IMR-90 (cell line): Measurements from ENCODE around the gene PCNX2. TPM values are rescaled to one million over a fixed set of nuclear protein-coding genes. Genes with fewer than 3 reads are reported as not detected.

Source experiments
- ATAC-seq: fragments of 200-7000 bp; cut with Tn5 transposase; 2 replicates; pipeline ENCODE4 v1.9.1; 2020; ENCODE audit warnings: low read depth, mild to moderate bottlenecking, moderate library complexity
- BruUV-seq: library from RNA; stranded (reverse); fragments of 400-500 nt; replicated peaks from 2 replicates; lab custom pipeline; 2021; lab: Mats Ljungman, UMichigan
- CTCF ChIA-PET: fragments of 300-600 bp; formaldehyde crosslinking; extraction: SDS; loops from one replicate; lab custom pipeline; 2021; ENCODE audit warnings: antibody characterized with exemption; lab: Yijun Ruan, JAX
- POLR2A ChIA-PET: fragments of 300-600 bp; sonication (Branson Sonifier 250); formaldehyde crosslinking; loops from one replicate; lab custom pipeline; 2022; ENCODE audit warnings: antibody characterized with exemption; ENCODE audit not compliant: unreplicated experiment; lab: Charles Lee
- DNase-seq: peaks from one replicate; pipeline ENCODE4 v3.0.0; 2013
- H2AFZ ChIP-seq: replicated peaks from 2 replicates; pipeline ENCODE3; 2013; ENCODE audit warnings: low read length, mild to moderate bottlenecking; ENCODE audit not compliant: poor library complexity
- H2AK5ac ChIP-seq: 2 replicates; pipeline ENCODE4 v1.6.1; 2013; ENCODE audit warnings: low read depth, low read length, inconsistent platforms
- H2AK9ac ChIP-seq: replicated peaks from 2 replicates; pipeline ENCODE3; 2013; ENCODE audit warnings: mild to moderate bottlenecking, low read depth, low read length, moderate library complexity; ENCODE audit not compliant: poor library complexity
- H2BK120ac ChIP-seq: 2 replicates; pipeline ENCODE4 v1.6.1; 2013; ENCODE audit warnings: low read depth, low read length, inconsistent platforms
- H2BK15ac ChIP-seq: 3 replicates; pipeline ENCODE4 v1.6.1; 2013; ENCODE audit warnings: low read depth, low read length, inconsistent platforms
- H2BK20ac ChIP-seq: 2 replicates; pipeline ENCODE4 v1.6.1; 2013; ENCODE audit warnings: low read depth, mild to moderate bottlenecking, inconsistent platforms, low read length, moderate library complexity
- H2BK5ac ChIP-seq: 2 replicates; pipeline ENCODE4 v1.6.1; 2013; ENCODE audit warnings: mild to moderate bottlenecking, low read depth, low read length, inconsistent platforms; ENCODE audit not compliant: poor library complexity, severe bottlenecking
- H3K14ac ChIP-seq: replicated peaks from 2 replicates; pipeline ENCODE4 v1.6.1; 2013; ENCODE audit warnings: low read depth, low read length, inconsistent platforms
- H3K18ac ChIP-seq: 2 replicates; pipeline ENCODE4 v1.6.1; 2013; ENCODE audit warnings: low read depth, low read length, control low read depth
- H3K23ac ChIP-seq: 2 replicates; pipeline ENCODE4 v1.6.1; 2013; ENCODE audit warnings: low read depth, low read length, inconsistent platforms
- H3K27ac ChIP-seq: 2 replicates; pipeline ENCODE4 v1.5.1; 2013; ENCODE audit warnings: mild to moderate bottlenecking, control low read depth, low read length; ENCODE audit not compliant: insufficient read depth
- H3K27me3 ChIP-seq: 2 replicates; pipeline ENCODE4 v1.6.1; 2013; ENCODE audit warnings: low read length; ENCODE audit not compliant: control insufficient read depth, insufficient read depth
- H3K36me3 ChIP-seq: 2 replicates; pipeline ENCODE4 v1.6.1; 2013; ENCODE audit warnings: low read length, mixed read lengths; ENCODE audit not compliant: control insufficient read depth, insufficient read depth
- H3K4ac ChIP-seq: 2 replicates; pipeline ENCODE4 v1.6.1; 2013; ENCODE audit warnings: low read depth, low read length, inconsistent platforms
- H3K4me1 ChIP-seq: 2 replicates; pipeline ENCODE4 v1.6.1; 2013; ENCODE audit warnings: low read length, mixed read lengths; ENCODE audit not compliant: control insufficient read depth, insufficient read depth
- H3K4me2 ChIP-seq: 2 replicates; pipeline ENCODE4 v1.6.1; 2013; ENCODE audit warnings: low read depth, mild to moderate bottlenecking, control low read depth, low read length, moderate library complexity
- H3K4me3 ChIP-seq: 2 replicates; pipeline ENCODE4 v1.5.1; 2013; ENCODE audit warnings: low read depth, mild to moderate bottlenecking, control low read depth, low read length, moderate library complexity; ENCODE audit not compliant: insufficient read depth
- H3K56ac ChIP-seq: 2 replicates; pipeline ENCODE4 v1.6.1; 2013; ENCODE audit warnings: low read length, inconsistent platforms; ENCODE audit not compliant: insufficient read depth; ENCODE audit errors: extremely low read depth
- H3K79me1 ChIP-seq, 2 experiments: 2 replicates each; pipeline ENCODE4 v1.6.1; 2013; ENCODE audit warnings: low read length in 2 of 2, inconsistent platforms in 1 of 2, low read depth in 1 of 2
- H3K9ac ChIP-seq: 2 replicates; pipeline ENCODE4 v1.6.1; 2013; ENCODE audit warnings: low read depth, low read length, control low read depth
- H3K9me1 ChIP-seq: 2 replicates; pipeline ENCODE4 v1.6.1; 2013; ENCODE audit warnings: low read length, inconsistent platforms; ENCODE audit not compliant: insufficient read depth
- H3K9me3 ChIP-seq: 2 replicates; pipeline ENCODE4 v1.6.1; 2013; ENCODE audit warnings: low read length; ENCODE audit not compliant: control insufficient read depth, insufficient read depth
- H4K20me1 ChIP-seq: 2 replicates; pipeline ENCODE4 v1.6.1; 2013; ENCODE audit warnings: low read length, inconsistent platforms; ENCODE audit not compliant: insufficient read depth
- H4K5ac ChIP-seq: 2 replicates; pipeline ENCODE4 v1.6.1; 2013; ENCODE audit warnings: mild to moderate bottlenecking, low read depth, low read length, control low read depth
- H4K8ac ChIP-seq, 2 experiments: 2 replicates each; pipeline ENCODE4 v1.6.1; 2013; ENCODE audit warnings: low read depth in 2 of 2, low read length in 2 of 2, control low read depth in 1 of 2, inconsistent platforms in 1 of 2
- H4K91ac ChIP-seq: 2 replicates; pipeline ENCODE4 v1.6.1; 2013; ENCODE audit warnings: low read depth, low read length, inconsistent platforms; ENCODE audit not compliant: insufficient read depth
- BHLHE40 ChIP-seq: fragments of 150-350 bp; IDR thresholded peaks from 2 replicates; pipeline ENCODE4 v1.6.1; 2016; ENCODE audit warnings: mild to moderate bottlenecking, low read depth, low read length
- CHD1 ChIP-seq: IDR thresholded peaks from 2 replicates; pipeline ENCODE4 v1.6.1; 2012; ENCODE audit warnings: low read depth, low read length, improper control_type of control experiment
- CTCF ChIP-seq: conservative IDR thresholded peaks from 2 replicates; pipeline ENCODE4 v1.5.1; 2012; ENCODE audit warnings: mild to moderate bottlenecking, low read depth, low read length, improper control_type of control experiment
- ELK1 ChIP-seq: fragments of 150-350 bp; IDR thresholded peaks from 2 replicates; pipeline ENCODE4 v1.6.1; 2016; ENCODE audit warnings: low read depth, mild to moderate bottlenecking, low read length, moderate library complexity, borderline replicate concordance
- MAFK ChIP-seq: IDR thresholded peaks from 2 replicates; pipeline ENCODE4 v1.6.1; 2012; ENCODE audit warnings: low read depth, low read length, improper control_type of control experiment
- MAZ ChIP-seq: IDR thresholded peaks from 2 replicates; pipeline ENCODE4 v1.6.1; 2012; ENCODE audit warnings: low read depth, mild to moderate bottlenecking, low read length, improper control_type of control experiment, moderate library complexity, borderline replicate concordance
- MXI1 ChIP-seq: IDR thresholded peaks from 2 replicates; pipeline ENCODE4 v1.6.1; 2012; ENCODE audit warnings: low read depth, mild to moderate bottlenecking, low read length, moderate library complexity, borderline replicate concordance
- NFE2L2 ChIP-seq: fragments of 150-350 bp; IDR thresholded peaks from 2 replicates; pipeline ENCODE4 v1.6.1; 2016; ENCODE audit warnings: low read depth, mild to moderate bottlenecking, low read length
- POLR2A ChIP-seq: IDR thresholded peaks from 2 replicates; pipeline ENCODE4 v1.6.1; 2012; ENCODE audit warnings: mild to moderate bottlenecking, low read depth, low read length
- RAD21 ChIP-seq: IDR thresholded peaks from 2 replicates; pipeline ENCODE4 v1.6.1; 2012; ENCODE audit warnings: low read length, improper control_type of control experiment
- RCOR1 ChIP-seq: IDR thresholded peaks from 2 replicates; pipeline ENCODE4 v1.6.1; 2012; ENCODE audit warnings: mild to moderate bottlenecking, low read length, improper control_type of control experiment; ENCODE audit not compliant: insufficient replicate concordance
- RFX5 ChIP-seq: IDR thresholded peaks from 2 replicates; pipeline ENCODE4 v1.8.0; 2012; ENCODE audit warnings: low read depth, mild to moderate bottlenecking, low read length, moderate library complexity
- SMC3 ChIP-seq: fragments of 150-350 bp; IDR thresholded peaks from 2 replicates; pipeline ENCODE4 v1.6.1; 2016; ENCODE audit warnings: low read depth, mild to moderate bottlenecking, antibody characterized with exemption, low read length, moderate library complexity
- USF2 ChIP-seq: fragments of 150-350 bp; IDR thresholded peaks from 2 replicates; pipeline ENCODE4 v1.6.1; 2017; ENCODE audit warnings: mild to moderate bottlenecking, antibody characterized with exemption, low read length, low read depth
- dilution Hi-C: fragments of 300-500 bp; cut with HindIII; formaldehyde crosslinking; loops from one replicate; pipeline ENCODE4 v1.14.3; 2018; ENCODE audit warnings: low sequenced_read_pairs; ENCODE audit not compliant: unreplicated experiment
- in situ Hi-C: fragments of 300-500 bp; cut with MboI; formaldehyde crosslinking; loops from 3 replicates; pipeline ENCODE4 v1.14.3; 2019; ENCODE audit warnings: low sequenced_read_pairs, inconsistent platforms, mixed read lengths
- intact Hi-C: fragments of 100-400 bp; cut with micrococcal nuclease; formaldehyde crosslinking; loops from 2 replicates; pipeline ENCODE4 v1.10.0; 2022
- polyA plus RNA-seq, 3 experiments: library from polyadenylated mRNA; depleted of rRNA; stranded (reverse); fragments of >200 nt; gene quantifications; 2 replicates each; pipeline ENCODE4 v1.2.3, GENCODE V29; 2012; ENCODE audit warnings: low replicate concordance in 1 of 3
- total RNA-seq: library from RNA; depleted of rRNA; stranded (reverse); fragments of >200 nt; gene quantifications from 2 replicates; pipeline ENCODE4 v1.2.3, GENCODE V29; 2012

The PCNX2 gene
- total and polyA plus RNA-seq, 2 of the 4 experiments (the other 2 are of a cell fraction) = 15.9 to 22.6 TPM

- Histone ChIP-seq H3K56ac (no peak overlapping the region), H3K4me3 (no peak overlapping the region), H3K4me2 (no peak overlapping the region), H4K20me1 (no peaks in the 10 kb centered on the region), H2BK20ac (no peak overlapping the region), H3K18ac (no peak overlapping the region), H3K23ac (no peak overlapping the region), H2AK5ac (no peak overlapping the region), H3K27me3 (peaks cover 14% of the 10 kb centered on the region), H3K14ac (no peak overlapping the region), H4K91ac (no peak overlapping the region), H2AK9ac (no peak overlapping the region), H3K36me3 (no peaks in the 10 kb centered on the region), H3K9me3 (no peaks in the 10 kb centered on the region; the same call in 1 of the 2 replicates), H2BK5ac (no peak overlapping the region), H3K9ac (no peak overlapping the region), H3K79me1 (no peaks in the 10 kb centered on the region), H4K8ac (no peak overlapping the region), H3K27ac (no peak overlapping the region), H2BK15ac (no peak overlapping the region), H3K4ac (no peak overlapping the region), H3K9me1 (no peaks in the 10 kb centered on the region; the same call in 1 of the 2 replicates), H3K4me1 (peaks cover 3% of the 10 kb centered on the region; the same call in 1 of the 2 replicates), H2BK120ac (no peak overlapping the region), H4K5ac (no peak overlapping the region), H2AFZ (no peak overlapping the region)
- DNase-seq = no peak
- dilution Hi-C loops = no loop called here
- no peak for TF ChIP-seq NFE2L2
- TF ChIP-seq ELK1 = no peak
- no peak for TF ChIP-seq MXI1
- TF ChIP-seq CHD1 = no peak
- TF ChIP-seq RFX5 = no peak
- no peak for TF ChIP-seq BHLHE40
- TF ChIP-seq SMC3 = no peak
- no peak for TF ChIP-seq CTCF
- TF ChIP-seq RCOR1 = no peak
- no peak for TF ChIP-seq MAFK
- TF ChIP-seq MAZ = no peak
- no peak for TF ChIP-seq RAD21
- TF ChIP-seq POLR2A = no peak
- no peak for TF ChIP-seq USF2
- POLR2A ChIA-PET = no interaction called here
- no peak for ATAC-seq
- intact Hi-C loops = no loop called here
- no TSS peak for BruUV-seq
- in situ Hi-C loops = no loop called here
- CTCF ChIA-PET = interaction anchor here (0.7 kb wide), 1 partner anchor 22 kb away, joined by 3 read pairs; no protein-coding TSS in a partner anchor
Measured at GRCh38 chr1:233326319-233326718, 30.8 kb upstream of the PCNX2 start.
